ENCODE measurements around the gene SHLD2.
"Not testable (repeated sequence)": the region's sequence is repeated elsewhere in the genome, so short reads cannot be mapped to it uniquely, and the experiment has no call there.

DNA sequence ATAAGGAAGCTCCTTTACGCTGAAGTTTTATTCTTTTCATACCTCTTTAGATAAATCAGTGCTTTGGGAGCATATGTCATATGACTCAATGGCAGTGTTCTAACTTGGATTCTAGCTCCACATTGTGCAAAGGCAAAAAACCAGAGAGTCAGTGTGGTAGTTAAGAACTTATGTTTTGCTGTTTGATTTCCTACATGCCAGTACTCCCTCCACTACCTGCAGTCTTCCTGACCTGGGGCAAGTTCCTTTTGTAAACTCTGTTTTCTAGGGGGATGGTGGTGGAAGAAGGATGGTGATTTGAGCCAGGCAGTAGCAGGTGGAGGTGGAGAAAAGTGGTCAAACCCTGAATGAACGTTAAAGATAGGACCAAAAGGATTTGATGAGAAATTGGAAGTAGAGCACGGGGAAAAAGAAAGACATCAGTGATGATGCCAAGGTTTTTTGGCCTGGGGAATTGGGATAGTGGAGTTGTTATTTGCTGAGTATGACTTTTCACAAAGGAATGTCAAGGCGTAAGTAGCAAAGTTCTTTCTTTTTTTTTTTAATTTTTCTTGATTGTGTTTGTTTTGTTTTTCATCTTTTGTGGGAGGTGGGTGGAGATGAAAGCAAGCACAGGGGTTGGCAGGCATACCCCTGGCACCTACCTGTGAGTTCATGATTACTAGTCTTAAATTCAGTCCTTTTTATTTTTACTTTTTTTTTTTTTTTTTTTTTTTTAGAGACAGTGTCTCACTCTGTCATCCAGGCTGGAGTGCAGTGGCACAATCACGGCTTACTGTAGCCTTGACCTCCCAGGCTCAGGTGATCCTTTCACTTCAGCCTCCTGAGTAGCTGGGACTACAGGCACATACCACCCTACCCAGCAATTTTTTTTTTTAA is 47.5 kb downstream of the SHLD2 start:
- TF ChIP-seq POLR2A, EP300, POLR2AphosphoS5 (IDR thresholded peaks at IDR 0.05): not testable (repeated sequence)
- TF ChIP-seq, protein P1, sequence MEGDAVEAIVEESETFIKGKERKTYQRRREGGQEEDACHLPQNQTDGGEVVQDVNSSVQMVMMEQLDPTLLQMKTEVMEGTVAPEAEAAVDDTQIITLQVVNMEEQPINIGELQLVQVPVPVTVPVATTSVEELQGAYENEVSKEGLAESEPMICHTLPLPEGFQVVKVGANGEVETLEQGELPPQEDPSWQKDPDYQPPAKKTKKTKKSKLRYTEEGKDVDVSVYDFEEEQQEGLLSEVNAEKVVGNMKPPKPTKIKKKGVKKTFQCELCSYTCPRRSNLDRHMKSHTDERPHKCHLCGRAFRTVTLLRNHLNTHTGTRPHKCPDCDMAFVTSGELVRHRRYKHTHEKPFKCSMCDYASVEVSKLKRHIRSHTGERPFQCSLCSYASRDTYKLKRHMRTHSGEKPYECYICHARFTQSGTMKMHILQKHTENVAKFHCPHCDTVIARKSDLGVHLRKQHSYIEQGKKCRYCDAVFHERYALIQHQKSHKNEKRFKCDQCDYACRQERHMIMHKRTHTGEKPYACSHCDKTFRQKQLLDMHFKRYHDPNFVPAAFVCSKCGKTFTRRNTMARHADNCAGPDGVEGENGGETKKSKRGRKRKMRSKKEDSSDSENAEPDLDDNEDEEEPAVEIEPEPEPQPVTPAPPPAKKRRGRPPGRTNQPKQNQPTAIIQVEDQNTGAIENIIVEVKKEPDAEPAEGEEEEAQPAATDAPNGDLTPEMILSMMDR (IDR thresholded peaks at IDR 0.05): not testable (repeated sequence)

Measured in suprapubic skin (tissue), 4 donors.